ENCODE measurements around the gene IRF9.
A peak's percentile ranks its signal among the peaks of the same experiment; 100 is the strongest.

IRF9 gene

GRCh38 chr14:24182110-24182882, 21.2 kb downstream of the IRF9 start:
- Mint-ChIP-seq H3K27me3 (ENCODE audit: low read depth) (no peaks in the 10 kb centered on the region), H3K27ac (peak overlapping the region; percentile 55), H3K36me3 (ENCODE audit: low read depth) (peaks cover 56% of the 10 kb centered on the region), H3K9me3 (no peaks in the 10 kb centered on the region), H3K4me3 (no peak overlapping the region), H3K4me1 (ENCODE audit: low read depth) (peaks cover 4% of the 10 kb centered on the region)
- DNase-seq (ENCODE audit: low spot score) = no peak

- H3K36me3 Mint-ChIP-seq (ENCODE audit: low read depth) = peaks cover 52% of the 10 kb centered on the region
- no peak overlapping the region for H3K27ac Mint-ChIP-seq
- H3K9me3 Mint-ChIP-seq = no peaks in the 10 kb centered on the region
These were observed 22.0 kb downstream of the IRF9 start for GRCh38 chr14:24183014-24183481.

GRCh38 chr14:24184104-24184970, 23.3 kb downstream of the IRF9 start:
- no peak for DNase-seq (ENCODE audit: low spot score)
- H3K36me3 Mint-ChIP-seq (ENCODE audit: low read depth) = peaks cover 42% of the 10 kb centered on the region
- no peak overlapping the region for H3K27ac Mint-ChIP-seq
- peaks cover 13% of the 10 kb centered on the region for H3K4me1 Mint-ChIP-seq (ENCODE audit: low read depth)
- no peaks in the 10 kb centered on the region for H3K27me3 Mint-ChIP-seq (ENCODE audit: low read depth)
- H3K4me3 Mint-ChIP-seq = no peak overlapping the region
- H3K9me3 Mint-ChIP-seq = no peaks in the 10 kb centered on the region

More at GRCh38 chr14:24183014-24183481, 22.0 kb downstream of the IRF9 start:
- no peak overlapping the region for H3K4me3 Mint-ChIP-seq
- peaks cover 10% of the 10 kb centered on the region for H3K4me1 Mint-ChIP-seq (ENCODE audit: low read depth)
- DNase-seq (ENCODE audit: low spot score) = no peak
- H3K27me3 Mint-ChIP-seq (ENCODE audit: low read depth) = no peaks in the 10 kb centered on the region

GRCh38 chr14:24185026-24185425, 24.0 kb downstream of the IRF9 start:
- Mint-ChIP-seq H3K27ac (no peak overlapping the region), H3K4me1 (ENCODE audit: low read depth) (peaks cover 17% of the 10 kb centered on the region), H3K36me3 (ENCODE audit: low read depth) (peaks cover 37% of the 10 kb centered on the region), H3K27me3 (ENCODE audit: low read depth) (no peaks in the 10 kb centered on the region), H3K4me3 (no peak overlapping the region), H3K9me3 (no peaks in the 10 kb centered on the region)
- DNase-seq (ENCODE audit: low spot score) = no peak

GRCh38 chr14:24185741-24186140, 24.7 kb downstream of the IRF9 start:
- Mint-ChIP-seq H3K36me3 (ENCODE audit: low read depth) (peaks cover 37% of the 10 kb centered on the region), H3K4me1 (ENCODE audit: low read depth) (peaks cover 18% of the 10 kb centered on the region), H3K27ac (no peak overlapping the region), H3K4me3 (no peak overlapping the region), H3K27me3 (ENCODE audit: low read depth) (no peaks in the 10 kb centered on the region), H3K9me3 (no peaks in the 10 kb centered on the region)
- DNase-seq (ENCODE audit: low spot score) = no peak

GRCh38 chr14:24186831-24187538, 25.9 kb downstream of the IRF9 start:
- Mint-ChIP-seq H3K27ac (peak overlapping the region; percentile 58), H3K36me3 (ENCODE audit: low read depth) (peaks cover 36% of the 10 kb centered on the region), H3K27me3 (ENCODE audit: low read depth) (no peaks in the 10 kb centered on the region), H3K4me3 (peak overlapping the region; percentile 88), H3K9me3 (no peaks in the 10 kb centered on the region), H3K4me1 (ENCODE audit: low read depth) (peaks cover 22% of the 10 kb centered on the region)
- no peak for DNase-seq (ENCODE audit: low spot score)

GRCh38 chr14:24187539-24187915, 26.5 kb downstream of the IRF9 start:
- no peaks in the 10 kb centered on the region for H3K27me3 Mint-ChIP-seq (ENCODE audit: low read depth)
- peak overlapping the region; percentile 68 for H3K27ac Mint-ChIP-seq
- H3K36me3 Mint-ChIP-seq (ENCODE audit: low read depth) = peaks cover 37% of the 10 kb centered on the region
- DNase-seq (ENCODE audit: low spot score) = no peak
- H3K4me3 Mint-ChIP-seq = peak overlapping the region; percentile 88
- H3K9me3 Mint-ChIP-seq = no peaks in the 10 kb centered on the region
- peaks cover 27% of the 10 kb centered on the region for H3K4me1 Mint-ChIP-seq (ENCODE audit: low read depth)

GRCh38 chr14:24188251-24189058, 27.4 kb downstream of the IRF9 start, which contains the start of gene IPO4:
Gene IPO4 (minus strand): TSS chr14:24188816. CDS start chr14:24188787, 29 bp downstream.
- H3K4me3 Mint-ChIP-seq = peak within 1 kb of the TSS; percentile 88
- peaks cover 39% of the 10 kb centered on the region for H3K36me3 Mint-ChIP-seq (ENCODE audit: low read depth)
- no peaks in the 10 kb centered on the region for H3K27me3 Mint-ChIP-seq (ENCODE audit: low read depth)

GRCh38 chr14:24189059-24189375, 28.0 kb downstream of the IRF9 start:
- no peak for DNase-seq (ENCODE audit: low spot score)
- peak overlapping the region; percentile 68 for H3K27ac Mint-ChIP-seq
- H3K27me3 Mint-ChIP-seq (ENCODE audit: low read depth) = no peaks in the 10 kb centered on the region
- no peaks in the 10 kb centered on the region for H3K9me3 Mint-ChIP-seq
- H3K36me3 Mint-ChIP-seq (ENCODE audit: low read depth) = peaks cover 39% of the 10 kb centered on the region
- H3K4me3 Mint-ChIP-seq = peak overlapping the region; percentile 88
- H3K4me1 Mint-ChIP-seq (ENCODE audit: low read depth) = peaks cover 35% of the 10 kb centered on the region

More at GRCh38 chr14:24188251-24189058, 27.4 kb downstream of the IRF9 start, which contains the start of gene IPO4:
- H3K27ac Mint-ChIP-seq = peak within 1 kb of the TSS; percentile 68
- H3K4me1 Mint-ChIP-seq (ENCODE audit: low read depth) = peaks cover 33% of the 10 kb centered on the region
- H3K9me3 Mint-ChIP-seq = no peaks in the 10 kb centered on the region
- peak; percentile 92 for DNase-seq (ENCODE audit: low spot score)

GRCh38 chr14:24189460-24189859, 28.4 kb downstream of the IRF9 start:
- Mint-ChIP-seq H3K4me3 (no peak overlapping the region), H3K9me3 (no peaks in the 10 kb centered on the region), H3K36me3 (ENCODE audit: low read depth) (peaks cover 44% of the 10 kb centered on the region), H3K27me3 (ENCODE audit: low read depth) (no peaks in the 10 kb centered on the region), H3K27ac (peak overlapping the region; percentile 68), H3K4me1 (ENCODE audit: low read depth) (peaks cover 39% of the 10 kb centered on the region)
- DNase-seq (ENCODE audit: low spot score) = no peak

GRCh38 chr14:24190416-24190815, 29.4 kb downstream of the IRF9 start:
- no peaks in the 10 kb centered on the region for H3K9me3 Mint-ChIP-seq
- peaks cover 42% of the 10 kb centered on the region for H3K36me3 Mint-ChIP-seq (ENCODE audit: low read depth)
- H3K4me3 Mint-ChIP-seq = no peak overlapping the region
- peaks cover 46% of the 10 kb centered on the region for H3K4me1 Mint-ChIP-seq (ENCODE audit: low read depth)
- no peak for DNase-seq (ENCODE audit: low spot score)
- no peak overlapping the region for H3K27ac Mint-ChIP-seq
- no peaks in the 10 kb centered on the region for H3K27me3 Mint-ChIP-seq (ENCODE audit: low read depth)

- Mint-ChIP-seq H3K9me3 (no peaks in the 10 kb centered on the region), H3K27me3 (ENCODE audit: low read depth) (no peaks in the 10 kb centered on the region), H3K36me3 (ENCODE audit: low read depth) (peaks cover 40% of the 10 kb centered on the region), H3K27ac (no peak overlapping the region), H3K4me1 (ENCODE audit: low read depth) (peaks cover 46% of the 10 kb centered on the region), H3K4me3 (peak overlapping the region; percentile 9)
- no peak for DNase-seq (ENCODE audit: low spot score)
These were observed 31.9 kb downstream of the IRF9 start for GRCh38 chr14:24192933-24193332.

Measured in T-helper 2 cell treated with Interferon-gamma antibody and Interleukin-4, amounts not matched to agents 5 μg/mL and 100 μg/mL, for 36 hours (primary cell).